Heart left ventricle (tissue), 13 donors: ENCODE results near the gene RASSF1.

ENCODE experiments used
- POLR2A ChIP-seq, 2 donors: fragments of 450-650 bp; IDR thresholded peaks; one replicate each; pipeline ENCODE4 v1.6.1; 2017; ENCODE audit warnings: antibody characterized with exemption in 2 of 2, mild to moderate bottlenecking in 2 of 2, moderate library complexity in 2 of 2
- TF ChIP-seq, protein P1 (sequence below), 12 donors: fragments of 200-600 bp; sonication (generic) in 4 of 12; IDR thresholded peaks; one replicate each; pipeline versions ENCODE4 v1.5.0 to v1.8.0; 2018 to 2022; ENCODE audit warnings: antibody characterized with exemption in 12 of 12, mild to moderate bottlenecking in 5 of 12
- donor health status: ischemic (EF 13 %, LVEDD 7.1; RV severe dilation, severe dysfunction).
- donor health status: DM: no; HTN: yes; CAD: no.
- donor health status: DM: no; HTN: no; CAD: no.
- donor health status: ischemic (EF 25% LVEDD 6.9; RV normal size, moderate dysfunction).
- donor health status: ischemic (EF 25% LVEDD 5.7; RV mildly dilated, moderate dysfunction).
- donor health status: ischemic (EF 35%, LVEDD 5.7; RV mildly dilated, moderate dysfunction).
- donor health status: nonischemic (EF 11% LVEDD 7.7; RV severe dilation, severe dysfunction).
- donor health status: DM: yes; HTN: yes; CAD: no.
- donor health status: PGD.
- donor health status: ischemic (EF 29% LVEDD 5.4; RV normal size, mild dysfunction).
- donor health status: nonischemic (EF 23%, LVEDD 6.1; RV moderate dilation, normal function).

DNA sequence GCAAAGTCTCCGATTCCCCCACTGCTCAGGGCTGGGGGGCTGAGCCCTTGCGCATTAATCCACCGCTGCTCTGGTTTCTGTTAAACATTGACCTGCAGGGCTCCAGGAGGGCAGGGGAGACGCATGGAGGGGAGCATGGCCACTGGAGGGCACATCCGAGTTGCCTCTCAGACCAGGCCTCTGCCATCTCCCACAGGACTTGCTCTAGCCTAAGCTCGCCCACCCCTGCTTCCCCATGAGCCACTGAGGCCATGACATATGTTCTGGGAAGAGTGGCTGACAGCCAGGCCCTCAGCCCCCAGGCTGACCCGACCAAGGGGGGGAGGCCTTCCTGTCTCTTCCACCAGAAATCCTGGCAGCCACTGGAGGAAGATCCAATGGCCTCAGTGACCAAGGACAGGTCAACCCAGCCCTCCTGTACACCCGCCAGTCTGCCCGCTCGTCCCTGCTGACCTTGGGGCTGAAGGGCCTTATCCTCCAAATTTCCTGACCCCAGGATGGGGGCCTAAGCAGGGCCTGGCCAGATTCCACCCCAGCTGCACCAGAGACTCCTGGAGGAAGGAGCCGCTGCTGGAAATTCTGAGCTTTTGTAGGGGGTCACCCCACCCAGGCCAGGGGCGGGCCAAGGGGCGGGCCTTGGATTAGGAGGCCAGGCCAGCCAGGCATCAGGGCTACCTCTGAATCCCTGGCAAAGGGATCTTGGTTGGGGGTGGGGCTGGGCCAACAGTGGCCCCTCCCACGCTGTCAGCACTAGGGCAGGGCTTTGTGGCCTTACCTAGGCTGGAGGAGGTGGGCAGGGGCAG lies 37.4 kb downstream of the RASSF1 start, which contains the start of gene HYAL1:
- TF ChIP-seq, protein P1, sequence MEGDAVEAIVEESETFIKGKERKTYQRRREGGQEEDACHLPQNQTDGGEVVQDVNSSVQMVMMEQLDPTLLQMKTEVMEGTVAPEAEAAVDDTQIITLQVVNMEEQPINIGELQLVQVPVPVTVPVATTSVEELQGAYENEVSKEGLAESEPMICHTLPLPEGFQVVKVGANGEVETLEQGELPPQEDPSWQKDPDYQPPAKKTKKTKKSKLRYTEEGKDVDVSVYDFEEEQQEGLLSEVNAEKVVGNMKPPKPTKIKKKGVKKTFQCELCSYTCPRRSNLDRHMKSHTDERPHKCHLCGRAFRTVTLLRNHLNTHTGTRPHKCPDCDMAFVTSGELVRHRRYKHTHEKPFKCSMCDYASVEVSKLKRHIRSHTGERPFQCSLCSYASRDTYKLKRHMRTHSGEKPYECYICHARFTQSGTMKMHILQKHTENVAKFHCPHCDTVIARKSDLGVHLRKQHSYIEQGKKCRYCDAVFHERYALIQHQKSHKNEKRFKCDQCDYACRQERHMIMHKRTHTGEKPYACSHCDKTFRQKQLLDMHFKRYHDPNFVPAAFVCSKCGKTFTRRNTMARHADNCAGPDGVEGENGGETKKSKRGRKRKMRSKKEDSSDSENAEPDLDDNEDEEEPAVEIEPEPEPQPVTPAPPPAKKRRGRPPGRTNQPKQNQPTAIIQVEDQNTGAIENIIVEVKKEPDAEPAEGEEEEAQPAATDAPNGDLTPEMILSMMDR (IDR thresholded peaks at IDR 0.05), result peak in 10 of 12 donors; percentile 6 to 52 (median 26)
- TF ChIP-seq POLR2A (IDR thresholded peaks at IDR 0.05), result peak; percentile 17 to 83
